Activated CD4-positive, alpha-beta T cell treated with anti-CD3 and anti-CD28 coated beads, Interleukin-2, amount 10 ng/mL, durations not matched to agents 24 days and 14 days (primary cell): ENCODE measurements around the gene USP6NL. TPM values are rescaled to one million over a fixed set of nuclear protein-coding genes. Genes with fewer than 3 reads are reported as not detected.

Experiments
- DNase-seq: peaks from one replicate; pipeline ENCODE4 v3.0.0; 2022
- H3K27ac Mint-ChIP-seq: one replicate; pipeline ENCODE4 v1.8.0; 2022; ENCODE audit warnings: mild to moderate bottlenecking, mixed read lengths
- H3K27me3 Mint-ChIP-seq: one replicate; pipeline ENCODE4 v1.8.0; 2022; ENCODE audit warnings: mixed read lengths
- H3K36me3 Mint-ChIP-seq: one replicate; pipeline ENCODE4 v1.8.0; 2022; ENCODE audit warnings: low read depth, mild to moderate bottlenecking, mixed read lengths
- H3K4me1 Mint-ChIP-seq: one replicate; pipeline ENCODE4 v1.8.0; 2021; ENCODE audit warnings: mixed read lengths
- H3K4me3 Mint-ChIP-seq: one replicate; pipeline ENCODE4 v1.8.0; 2022; ENCODE audit warnings: mild to moderate bottlenecking, moderate library complexity, mixed read lengths
- H3K9me3 Mint-ChIP-seq: one replicate; pipeline ENCODE4 v1.8.0; 2021; ENCODE audit warnings: mixed read lengths
- intact Hi-C: fragments of 100-400 bp; cut with micrococcal nuclease; formaldehyde crosslinking; loops from one replicate; pipeline ENCODE4 v1.15.1; 2023
- total RNA-seq: library from RNA; stranded (reverse); gene quantifications from 2 replicates; pipeline ENCODE4 v1.2.3, GENCODE V29; 2022

The USP6NL gene
- total RNA-seq, 1 donor from 2014 or later = 0.84 TPM

DNA sequence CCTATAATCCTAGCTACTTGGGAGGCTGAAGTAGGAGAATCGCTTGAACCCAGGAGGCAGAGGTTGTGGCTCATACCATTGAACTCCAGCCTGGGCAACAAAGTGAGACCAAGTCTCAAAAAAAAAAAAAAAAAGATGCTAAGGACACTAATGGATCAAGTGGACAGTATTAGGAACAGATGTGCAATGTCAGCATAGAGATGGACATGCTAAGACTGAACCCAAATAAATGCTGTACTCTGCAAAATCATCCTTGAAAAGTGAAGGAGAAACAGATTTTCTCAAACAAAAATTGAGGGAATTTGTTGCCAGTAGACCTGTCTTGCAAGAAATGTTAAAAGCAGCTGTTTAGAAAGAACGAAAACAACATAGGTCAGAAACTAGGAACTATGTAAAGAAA is 194.5 kb downstream of the USP6NL start:
- Mint-ChIP-seq H3K9me3 (peaks cover 13% of the 10 kb centered on the region), H3K4me1 (no peaks in the 10 kb centered on the region), H3K4me3 (no peak overlapping the region), H3K27ac (no peak overlapping the region), H3K36me3 (no peaks in the 10 kb centered on the region), H3K27me3 (peaks cover 5% of the 10 kb centered on the region)
- intact Hi-C loops = no loop called here
- DNase-seq = no peak

DNA sequence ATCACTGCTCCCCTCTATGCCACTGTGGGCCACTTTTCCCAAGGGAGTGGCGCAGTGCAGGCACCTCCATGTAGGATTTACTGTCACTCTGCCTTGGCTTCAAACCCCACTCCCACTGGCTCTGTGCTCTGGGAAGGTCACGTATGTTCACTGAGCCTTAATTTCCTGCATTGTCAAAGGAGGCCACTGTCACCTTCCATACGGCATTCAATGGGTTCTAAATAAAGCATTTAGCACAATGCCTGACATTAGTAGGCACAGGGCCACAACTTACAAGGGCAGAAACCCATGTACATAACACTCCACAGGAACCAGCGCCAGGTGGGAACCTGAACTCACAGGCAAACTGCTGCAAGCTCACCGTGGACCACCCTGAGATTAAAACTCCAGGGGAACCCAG is 196.4 kb downstream of the USP6NL start:
- Mint-ChIP-seq H3K36me3 (no peaks in the 10 kb centered on the region), H3K27ac (no peak overlapping the region), H3K4me1 (no peaks in the 10 kb centered on the region), H3K27me3 (peaks cover 6% of the 10 kb centered on the region), H3K4me3 (no peak overlapping the region), H3K9me3 (peaks cover 8% of the 10 kb centered on the region)
- intact Hi-C loops = no loop called here
- no peak for DNase-seq

DNA sequence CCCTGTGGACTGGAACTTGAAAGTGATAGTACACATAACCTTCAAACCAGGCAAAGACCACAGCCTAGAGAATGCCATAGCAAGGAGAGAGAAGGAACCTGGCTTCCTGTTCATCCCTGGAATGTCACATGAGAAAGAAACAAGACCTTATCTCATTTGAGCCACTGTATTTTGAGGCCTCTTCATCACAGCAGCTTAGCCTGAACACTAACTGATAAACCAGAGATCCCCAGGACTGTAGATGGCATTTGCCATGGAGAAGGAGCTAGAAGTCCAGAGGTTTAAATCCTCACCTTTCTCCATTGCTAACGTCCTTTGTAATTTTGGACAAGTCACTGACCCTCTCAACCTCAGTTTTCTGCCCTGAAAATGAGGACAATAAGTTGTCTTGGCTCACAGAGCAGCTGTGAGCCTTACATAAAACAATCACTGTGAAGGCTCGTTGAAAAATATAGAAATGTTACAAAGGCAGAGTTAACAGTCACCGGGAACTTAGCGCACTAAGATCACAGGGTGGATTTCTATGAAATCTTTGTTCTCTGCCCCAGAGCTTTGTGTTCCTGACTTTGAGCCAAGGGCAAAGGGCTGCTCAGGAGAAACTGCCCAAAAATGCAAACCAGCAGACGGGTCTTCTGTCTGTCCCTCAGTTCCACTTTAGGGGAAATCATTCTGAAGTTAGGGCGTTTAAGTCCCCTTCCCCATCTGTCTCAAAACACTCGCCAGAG is 197.0 kb downstream of the USP6NL start:
- no peak overlapping the region for H3K27ac Mint-ChIP-seq
- no peak for DNase-seq

DNA sequence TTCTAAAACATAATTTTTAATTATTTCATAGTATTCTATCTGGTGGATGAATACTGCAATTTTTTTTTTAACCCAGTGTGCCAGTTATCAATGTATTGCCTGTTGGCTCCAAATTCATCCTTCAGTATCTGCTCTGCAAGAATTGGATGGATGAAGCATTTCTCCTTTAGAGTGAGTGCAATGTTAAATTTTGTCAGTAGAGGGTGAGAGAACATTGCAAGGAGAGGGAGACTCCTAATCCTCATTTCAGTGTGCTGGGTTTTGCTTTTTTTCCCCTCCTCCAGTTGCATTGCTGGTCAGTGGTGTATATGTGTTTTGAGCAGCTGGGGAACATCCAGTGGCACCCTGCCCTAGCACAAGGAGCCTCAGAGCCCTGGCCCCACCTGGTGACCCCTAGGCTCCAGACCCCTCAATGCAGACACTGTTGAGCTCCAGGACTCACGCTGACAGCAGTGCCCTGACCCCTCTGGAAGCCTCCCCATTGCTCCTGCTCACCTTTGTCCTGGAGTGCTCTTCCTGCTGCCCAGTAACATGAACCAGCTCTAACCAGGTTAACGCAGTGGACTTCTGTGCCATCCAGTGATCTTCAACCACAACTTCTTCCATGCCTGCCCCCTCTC is 199.4 kb downstream of the USP6NL start:
- Mint-ChIP-seq H3K27me3 (peaks cover 4% of the 10 kb centered on the region), H3K36me3 (peaks cover 4% of the 10 kb centered on the region), H3K27ac (no peak overlapping the region), H3K9me3 (peaks cover 4% of the 10 kb centered on the region), H3K4me1 (peaks cover 9% of the 10 kb centered on the region), H3K4me3 (no peak overlapping the region)
- no peak for DNase-seq
- intact Hi-C loops = loop anchor here (5.0 kb wide), 1 partner anchor 60 kb away; no protein-coding TSS in a partner anchor

More for the DNA sequence above, 197.0 kb downstream of the USP6NL start:
- Mint-ChIP-seq H3K27me3 (peaks cover 6% of the 10 kb centered on the region), H3K4me3 (no peak overlapping the region), H3K9me3 (peaks cover 2% of the 10 kb centered on the region), H3K4me1 (no peaks in the 10 kb centered on the region), H3K36me3 (no peaks in the 10 kb centered on the region)
- intact Hi-C loops = loop anchor here (5.0 kb wide), 1 partner anchor 58 kb away; no protein-coding TSS in a partner anchor

DNA sequence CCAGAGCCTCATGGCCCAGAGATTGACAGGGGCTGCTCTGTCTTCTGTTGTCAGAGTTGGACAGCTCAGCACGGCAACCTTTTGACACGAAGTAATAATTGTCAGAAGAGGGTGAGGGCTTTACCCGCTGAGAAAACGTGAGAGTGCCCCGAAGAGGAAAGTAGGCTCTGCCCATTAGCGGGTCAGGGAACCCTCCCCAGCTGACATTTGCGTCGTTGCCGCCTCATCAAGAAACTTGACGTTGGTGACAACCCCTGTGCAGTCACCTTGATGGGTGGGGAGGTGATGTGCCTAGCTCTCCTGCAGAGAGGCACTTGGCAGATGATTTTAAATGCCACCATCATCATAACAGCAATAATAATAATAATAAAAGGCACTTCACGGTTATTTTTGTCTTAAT is 202.1 kb downstream of the USP6NL start:
- no peak overlapping the region for H3K4me3 Mint-ChIP-seq
- no peak overlapping the region for H3K27ac Mint-ChIP-seq
- H3K27me3 Mint-ChIP-seq = peaks cover 4% of the 10 kb centered on the region
- peaks cover 17% of the 10 kb centered on the region for H3K4me1 Mint-ChIP-seq
- intact Hi-C loops = no loop called here
- no peak for DNase-seq
- peaks cover 7% of the 10 kb centered on the region for H3K9me3 Mint-ChIP-seq
- H3K36me3 Mint-ChIP-seq = peaks cover 7% of the 10 kb centered on the region

DNA sequence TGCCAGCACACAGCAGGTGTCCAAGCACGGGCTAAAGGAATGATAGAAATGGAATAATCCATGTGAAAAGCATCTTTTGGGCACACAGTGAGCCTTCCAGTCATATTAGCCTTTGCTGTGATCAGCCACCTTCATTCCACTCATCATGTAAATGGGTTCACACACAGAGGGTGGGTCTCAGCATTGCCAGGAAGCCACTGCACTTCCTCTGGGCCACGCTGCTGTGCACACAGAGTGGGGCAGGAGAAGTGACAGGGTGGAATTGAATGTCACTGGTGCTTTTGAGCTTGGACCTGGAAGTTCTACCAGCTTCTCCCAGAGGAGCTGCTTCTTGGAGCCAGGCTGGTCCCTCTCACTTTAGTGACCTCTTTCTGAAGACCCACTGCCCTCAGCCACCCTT is 203.5 kb downstream of the USP6NL start:
- Mint-ChIP-seq H3K9me3 (peaks cover 11% of the 10 kb centered on the region), H3K4me3 (no peak overlapping the region), H3K27ac (no peak overlapping the region), H3K36me3 (peaks cover 9% of the 10 kb centered on the region), H3K27me3 (peaks cover 4% of the 10 kb centered on the region), H3K4me1 (peaks cover 23% of the 10 kb centered on the region)
- intact Hi-C loops = no loop called here
- DNase-seq = peak; percentile 70

DNA sequence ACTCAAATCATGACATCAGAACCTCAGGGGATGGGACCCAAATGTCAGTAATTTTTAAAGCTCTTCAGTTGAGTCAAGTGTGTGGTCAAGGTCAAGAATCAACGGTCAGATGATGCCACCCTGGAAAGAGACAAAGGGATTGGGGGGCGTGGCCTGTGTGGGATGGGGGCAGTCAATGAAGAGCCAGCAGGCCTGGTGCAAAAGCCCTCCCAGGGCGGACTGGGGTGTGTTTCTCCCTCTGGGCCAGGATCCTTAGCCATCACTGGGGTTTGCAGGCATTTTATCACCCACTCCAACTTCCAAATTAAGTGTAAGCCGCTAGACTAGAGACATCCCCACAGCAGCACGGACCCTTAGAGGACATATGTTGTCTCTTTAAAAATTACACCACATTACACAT is 204.7 kb downstream of the USP6NL start:
- H3K4me1 Mint-ChIP-seq = peaks cover 33% of the 10 kb centered on the region
- peaks cover 4% of the 10 kb centered on the region for H3K27me3 Mint-ChIP-seq
- H3K9me3 Mint-ChIP-seq = peaks cover 11% of the 10 kb centered on the region
- intact Hi-C loops = no loop called here
- H3K36me3 Mint-ChIP-seq = peaks cover 9% of the 10 kb centered on the region
- H3K4me3 Mint-ChIP-seq = no peak overlapping the region
- no peak overlapping the region for H3K27ac Mint-ChIP-seq
- DNase-seq = no peak

DNA sequence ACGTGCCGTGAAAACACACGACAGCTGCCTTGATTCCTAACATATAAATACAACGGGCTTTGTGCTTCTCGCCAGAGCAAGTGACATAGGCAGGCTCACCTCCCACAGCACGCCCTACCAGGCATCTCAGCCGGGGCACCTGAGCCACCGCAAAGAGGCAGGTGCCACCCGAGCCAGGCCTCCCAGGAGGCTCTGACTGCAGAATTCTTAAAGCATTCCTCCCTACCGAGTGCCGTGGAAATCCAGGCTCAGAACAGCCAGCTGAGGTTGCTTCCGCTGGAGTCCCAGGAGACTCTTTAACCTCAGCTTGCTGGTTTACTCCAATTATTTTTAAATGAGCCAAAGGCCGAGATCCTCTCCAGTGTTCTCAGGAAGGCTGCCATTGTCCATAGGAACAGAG is 206.5 kb downstream of the USP6NL start:
- Mint-ChIP-seq H3K4me3 (no peak overlapping the region), H3K27ac (no peak overlapping the region), H3K9me3 (peaks cover 11% of the 10 kb centered on the region), H3K36me3 (peaks cover 9% of the 10 kb centered on the region), H3K4me1 (peaks cover 48% of the 10 kb centered on the region), H3K27me3 (no peaks in the 10 kb centered on the region)
- DNase-seq = no peak
- intact Hi-C loops = no loop called here

Other genes starting within 250 kb of the USP6NL start
- gene ECHDC3, start 130.7 kb upstream of the USP6NL start, total RNA-seq = 0.35 and 0.47 TPM in 2 replicates
- gene PROSER2, start 211.7 kb upstream of the USP6NL start, total RNA-seq = 0.24 and 0.37 TPM in 2 replicates